Body of pancreas (tissue), 4 donors: ENCODE data around the gene XPO6. TPM values are rescaled to one million over a fixed set of nuclear protein-coding genes. Genes with fewer than 3 reads are reported as not detected.
A peak's percentile ranks its signal among the peaks of the same experiment; 100 is the strongest.

Source experiments
- ATAC-seq: fragments of 150-250 bp; one replicate; pipeline ENCODE4 v1.9.1; 2016
- DNase-seq, 4 donors: peaks; one replicate each; pipeline ENCODE4 v3.0.0-alpha.2; 2019
- H3K27ac ChIP-seq, 4 donors: fragments of 200-600 bp; sonication (generic); 1 replicate in 3 of 4; 2 replicates in 1 of 4; pipeline versions ENCODE4 v1.5.1 to v1.6.1; 2016 to 2019; ENCODE audit warnings: mild to moderate bottlenecking in 1 of 4, mixed read lengths in 1 of 4, moderate library complexity in 1 of 4
- H3K27me3 ChIP-seq, 2 donors: fragments of 200-600 bp; sonication (generic); one replicate each; pipeline ENCODE4 v1.6.0; 2016; ENCODE audit warnings: mild to moderate bottlenecking in 1 of 2
- H3K36me3 ChIP-seq, 2 donors: fragments of 200-600 bp; sonication (generic); replicated peaks in 1 of 2; 2 replicates each; pipeline ENCODE4 v1.5.1; 2016; ENCODE audit warnings: low read depth in 2 of 2; ENCODE audit not compliant: insufficient read depth in 1 of 2
- H3K4me1 ChIP-seq: fragments of 200-600 bp; sonication (generic); one replicate; pipeline ENCODE4 v1.6.0; 2016
- H3K4me3 ChIP-seq, 2 donors: fragments of 200-600 bp; sonication (generic); 1 replicate in 1 of 2; 2 replicates in 1 of 2; pipeline ENCODE4 v1.5.1; 2016 to 2019
- H3K9me3 ChIP-seq, 3 donors: fragments of 200-600 bp; sonication (generic); 1 replicate in 2 of 3; 2 replicates in 1 of 3; pipeline ENCODE4 v1.5.1; 2016
- POLR2A ChIP-seq, 3 donors: fragments of 450-650 bp; IDR thresholded peaks; one replicate each; pipeline ENCODE4 v1.6.1; 2016; ENCODE audit warnings: antibody characterized with exemption in 3 of 3, mild to moderate bottlenecking in 2 of 3
- WGBS, 2 donors: methylation state at CpG; one replicate each; pipeline ENCODE4 v1.1.5; 2017; 5-methylcytosine and 5-hydroxymethylcytosine counted together
- intact Hi-C: fragments of 100-400 bp; cut with DNase I; formaldehyde crosslinking; loops from one replicate; pipeline ENCODE4 v1.15.1; 2023
- total RNA-seq, 2 donors: library from RNA; depleted of rRNA; stranded (reverse); fragments of >200 nt; gene quantifications; one replicate each; pipeline ENCODE4 v1.1.0, GENCODE V29; 2016
- TF ChIP-seq, protein P1 (sequence below), 7 experiments: fragments of 450-650 bp in 4 of 7; fragments of 200-600 bp in 3 of 7; sonication (generic) in 3 of 7; IDR thresholded peaks; one replicate each; pipeline ENCODE4 v1.5.1; 2016 to 2019; ENCODE audit warnings: antibody characterized with exemption in 7 of 7

The XPO6 gene
- total RNA-seq, 2 donors from 2014 or later, result 54.7 to 103 TPM

DNA sequence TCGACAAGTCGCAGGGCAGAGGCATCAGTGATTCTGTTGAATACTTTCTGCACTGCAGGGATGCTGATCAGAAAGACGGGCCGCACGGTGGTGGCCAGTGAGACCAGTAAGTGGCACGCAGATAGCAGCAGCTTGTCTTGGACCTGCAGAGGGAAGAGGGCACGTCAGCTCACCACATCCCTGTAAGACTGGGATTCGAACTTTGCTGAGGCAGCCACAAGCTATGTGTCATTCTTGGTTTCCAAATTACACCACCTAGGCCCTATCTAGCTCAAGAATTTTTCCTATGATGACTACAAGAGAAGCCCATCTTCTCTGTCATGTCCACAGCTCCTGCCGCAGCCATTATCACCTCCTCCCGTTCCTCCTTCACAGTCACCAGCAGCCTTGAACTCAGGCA lies 98.9 kb downstream of the XPO6 start:
- H3K4me1 ChIP-seq, result no peaks in the 10 kb centered on the region
- no peaks in the 10 kb centered on the region for H3K9me3 ChIP-seq
- ATAC-seq, result no peak
- no peak overlapping the region for H3K27ac ChIP-seq
- peaks cover 0 to 23% of the 10 kb centered on the region in 2 donors for H3K36me3 ChIP-seq
- DNase-seq, result no peak
- WGBS, 2 donors, result 89 to 95% methylated on average over 10 of the region's 10 CpGs
- H3K4me3 ChIP-seq, result no peak overlapping the region
- intact Hi-C loops, result no loop called here
- TF ChIP-seq POLR2A (IDR thresholded peaks at IDR 0.05), result no peak
- TF ChIP-seq, protein P1, sequence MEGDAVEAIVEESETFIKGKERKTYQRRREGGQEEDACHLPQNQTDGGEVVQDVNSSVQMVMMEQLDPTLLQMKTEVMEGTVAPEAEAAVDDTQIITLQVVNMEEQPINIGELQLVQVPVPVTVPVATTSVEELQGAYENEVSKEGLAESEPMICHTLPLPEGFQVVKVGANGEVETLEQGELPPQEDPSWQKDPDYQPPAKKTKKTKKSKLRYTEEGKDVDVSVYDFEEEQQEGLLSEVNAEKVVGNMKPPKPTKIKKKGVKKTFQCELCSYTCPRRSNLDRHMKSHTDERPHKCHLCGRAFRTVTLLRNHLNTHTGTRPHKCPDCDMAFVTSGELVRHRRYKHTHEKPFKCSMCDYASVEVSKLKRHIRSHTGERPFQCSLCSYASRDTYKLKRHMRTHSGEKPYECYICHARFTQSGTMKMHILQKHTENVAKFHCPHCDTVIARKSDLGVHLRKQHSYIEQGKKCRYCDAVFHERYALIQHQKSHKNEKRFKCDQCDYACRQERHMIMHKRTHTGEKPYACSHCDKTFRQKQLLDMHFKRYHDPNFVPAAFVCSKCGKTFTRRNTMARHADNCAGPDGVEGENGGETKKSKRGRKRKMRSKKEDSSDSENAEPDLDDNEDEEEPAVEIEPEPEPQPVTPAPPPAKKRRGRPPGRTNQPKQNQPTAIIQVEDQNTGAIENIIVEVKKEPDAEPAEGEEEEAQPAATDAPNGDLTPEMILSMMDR (IDR thresholded peaks at IDR 0.05), result no peak
- H3K27me3 ChIP-seq, result no peaks in the 10 kb centered on the region

DNA sequence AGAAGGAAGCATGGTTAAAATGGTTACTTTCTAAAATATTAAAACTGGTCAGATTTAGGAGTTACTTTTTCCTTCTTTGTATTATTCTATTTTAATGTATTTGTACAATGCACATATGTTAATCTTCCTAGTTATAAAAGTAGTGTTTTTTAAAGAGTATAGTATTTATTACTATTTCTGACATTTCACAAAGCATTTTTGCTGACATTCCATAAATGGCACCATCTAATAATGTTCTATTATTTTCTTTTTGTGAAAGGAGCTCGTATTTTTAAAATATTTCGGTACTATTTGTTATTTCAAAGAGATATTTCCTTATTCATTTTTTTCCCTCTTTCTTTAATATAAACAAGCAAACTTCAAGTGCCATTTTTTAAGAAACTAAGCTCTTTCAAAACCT lies 100.8 kb downstream of the XPO6 start:
- ATAC-seq, result no peak
- WGBS, 2 donors, result 91 to 96% methylated on average over 2 of the region's 2 CpGs
- TF ChIP-seq, protein P1 (IDR thresholded peaks at IDR 0.05), result no peak
- TF ChIP-seq POLR2A (IDR thresholded peaks at IDR 0.05), result no peak

DNA sequence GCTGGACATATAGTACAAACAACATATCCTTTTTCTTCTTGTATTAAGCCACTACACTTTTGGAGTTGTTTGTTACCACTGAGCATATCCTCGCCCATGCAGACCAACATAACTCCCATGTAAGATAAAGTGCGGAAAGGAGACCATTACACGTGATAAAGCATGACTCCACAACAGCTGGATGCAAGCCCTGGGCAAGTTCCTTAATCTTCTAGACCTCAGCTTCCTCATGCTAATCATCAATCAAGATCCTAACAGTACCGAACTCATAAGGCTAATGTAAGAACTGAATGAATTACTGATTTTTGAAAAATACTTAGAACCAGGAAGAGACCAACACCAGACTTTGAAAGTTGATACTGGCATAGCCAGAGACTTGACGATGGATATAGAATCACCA lies 101.3 kb downstream of the XPO6 start:
- 64 to 85% methylated on average over 5 of the region's 5 CpGs for WGBS, 2 donors
- intact Hi-C loops, result no loop called here
- no peaks in the 10 kb centered on the region for H3K27me3 ChIP-seq
- TF ChIP-seq, protein P1 (IDR thresholded peaks at IDR 0.05), result no peak
- no peak for TF ChIP-seq POLR2A (IDR thresholded peaks at IDR 0.05)
- no peak overlapping the region for H3K4me3 ChIP-seq
- no peaks in the 10 kb centered on the region for H3K9me3 ChIP-seq
- peaks cover 0 to 36% of the 10 kb centered on the region in 2 donors for H3K36me3 ChIP-seq
- ATAC-seq (no peak), DNase-seq (peak in 1 of 4 donors; percentile 30)
- peak overlapping the region in 1 of 4 donors; percentile 33 for H3K27ac ChIP-seq
- no peaks in the 10 kb centered on the region for H3K4me1 ChIP-seq

More for the DNA sequence above, 100.8 kb downstream of the XPO6 start:
- H3K27me3 ChIP-seq, result no peaks in the 10 kb centered on the region
- no peak for DNase-seq
- H3K4me1 ChIP-seq, result no peaks in the 10 kb centered on the region
- intact Hi-C loops, result no loop called here
- peaks cover 0 to 33% of the 10 kb centered on the region in 2 donors for H3K36me3 ChIP-seq
- H3K27ac ChIP-seq, result no peak overlapping the region
- no peaks in the 10 kb centered on the region for H3K9me3 ChIP-seq
- H3K4me3 ChIP-seq, result no peak overlapping the region

DNA sequence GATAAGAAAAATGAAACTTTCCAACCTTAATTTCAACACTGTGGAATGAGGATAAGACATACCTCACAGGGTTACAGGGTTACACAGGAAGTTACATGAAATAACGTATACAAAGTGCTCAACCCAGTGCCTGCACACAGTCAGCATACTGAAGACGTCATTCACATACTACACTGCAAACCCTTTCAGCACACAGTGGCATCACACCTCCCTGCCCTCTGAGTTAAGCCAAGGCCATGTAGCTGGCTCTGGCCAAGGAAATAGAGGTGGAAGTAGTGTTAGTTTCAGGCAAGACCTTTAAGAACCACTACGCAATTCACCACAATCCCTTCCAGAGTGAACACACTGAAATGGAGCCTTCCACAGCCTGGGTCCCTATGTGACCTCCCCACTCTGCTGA lies 101.7 kb downstream of the XPO6 start:
- 76 to 85% methylated on average over 3 of the region's 3 CpGs for WGBS, 2 donors
- intact Hi-C loops, result no loop called here
- no peak for DNase-seq
- peak overlapping the region in 1 of 4 donors; percentile 33 for H3K27ac ChIP-seq
- H3K9me3 ChIP-seq, result no peaks in the 10 kb centered on the region
- H3K36me3 ChIP-seq, result peaks cover 0 to 40% of the 10 kb centered on the region in 2 donors
- no peaks in the 10 kb centered on the region for H3K4me1 ChIP-seq
- TF ChIP-seq POLR2A (IDR thresholded peaks at IDR 0.05), result no peak
- TF ChIP-seq, protein P1 (IDR thresholded peaks at IDR 0.05), result no peak
- no peak for ATAC-seq
- H3K27me3 ChIP-seq, result no peaks in the 10 kb centered on the region
- no peak overlapping the region for H3K4me3 ChIP-seq

DNA sequence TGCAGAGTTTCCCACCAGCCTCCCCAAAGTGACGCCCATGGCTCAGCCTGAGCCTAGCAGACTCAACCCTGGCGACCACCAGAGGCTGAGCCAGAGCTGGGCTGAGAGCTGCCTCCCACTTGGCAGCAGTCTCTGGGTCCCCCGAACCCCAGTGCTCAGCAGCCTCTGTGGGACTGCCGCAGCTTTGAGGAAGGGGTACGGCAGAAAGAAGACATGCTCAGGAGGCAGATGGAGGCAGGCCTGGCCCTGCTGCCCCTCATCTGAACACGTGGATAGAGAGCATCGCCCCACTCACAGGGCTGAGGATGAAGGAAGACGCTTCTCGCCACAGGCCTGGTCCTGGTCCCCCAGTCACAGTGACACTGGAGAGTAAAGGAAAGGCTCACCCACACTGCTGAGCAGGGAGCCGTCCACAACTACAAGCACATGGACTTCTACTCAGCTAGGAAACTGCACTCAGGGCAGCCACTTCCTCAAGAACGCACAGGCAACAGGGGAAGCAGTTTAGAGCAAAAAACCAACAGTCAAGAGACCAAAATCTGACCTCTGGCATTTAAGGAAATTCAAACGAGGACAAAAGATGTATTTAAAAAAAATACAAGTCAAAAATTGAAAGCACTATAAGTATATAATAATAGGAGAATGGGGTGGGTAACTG lies 103.0 kb downstream of the XPO6 start:
- intact Hi-C loops, result no loop called here
- no peak for TF ChIP-seq POLR2A (IDR thresholded peaks at IDR 0.05)
- TF ChIP-seq, protein P1 (IDR thresholded peaks at IDR 0.05), result no peak

More for the DNA sequence above, 103.0 kb downstream of the XPO6 start:
- H3K36me3 ChIP-seq, result peaks cover 6 to 50% of the 10 kb centered on the region in 2 donors
- no peak overlapping the region for H3K4me3 ChIP-seq
- H3K27me3 ChIP-seq, result no peaks in the 10 kb centered on the region
- DNase-seq (peak in 1 of 4 donors; percentile 14), ATAC-seq (no peak)
- H3K4me1 ChIP-seq, result no peaks in the 10 kb centered on the region
- no peak overlapping the region for H3K27ac ChIP-seq
- WGBS, 2 donors, result 70 to 86% methylated on average over 8 to 12 of the region's 12 CpGs
- no peaks in the 10 kb centered on the region for H3K9me3 ChIP-seq
